AG04450 (cell line): Measurements from ENCODE around the gene NTNG1. TPM values are rescaled to one million over a fixed set of nuclear protein-coding genes. Genes with fewer than 3 reads are reported as not detected.
"Not testable (repeated sequence)": the region's sequence is repeated elsewhere in the genome, so short reads cannot be mapped to it uniquely, and the experiment has no call there.

Experiments
- CTCF ChIA-PET: fragments of 300-600, 350-600 bp; formaldehyde crosslinking; extraction: SDS; loops from one replicate; lab custom pipeline; 2022; ENCODE audit warnings: antibody characterized with exemption, inconsistent platforms; lab: Charles Lee
- POLR2A ChIA-PET: fragments of 350-600 bp; formaldehyde crosslinking; extraction: SDS; loops from one replicate; lab custom pipeline; 2021; ENCODE audit warnings: antibody characterized with exemption, inconsistent platforms; lab: Yijun Ruan, JAX
- DNase-seq: peaks from one replicate; pipeline ENCODE4 v3.0.0-alpha.2; 2011; ENCODE audit warnings: low read depth, low spot score
- H3K27ac ChIP-seq: one replicate; pipeline ENCODE4 v1.5.1; 2012; ENCODE audit warnings: low read depth, low read length, control low read depth
- H3K27me3 ChIP-seq: one replicate; pipeline ENCODE4 v1.6.0; 2012; ENCODE audit warnings: low read length; ENCODE audit not compliant: control insufficient read depth, insufficient read depth
- H3K4me3 ChIP-seq: 2 replicates; pipeline ENCODE4 v1.5.1; 2011; ENCODE audit warnings: mild to moderate bottlenecking, low read depth, low read length, control low read depth
- H3K9me3 ChIP-seq: 2 replicates; pipeline ENCODE4 v1.5.1; 2012; ENCODE audit warnings: low read length; ENCODE audit not compliant: control insufficient read depth, insufficient read depth
- CTCF ChIP-seq: IDR thresholded peaks from 2 replicates; pipeline ENCODE4 v1.5.1; 2011; ENCODE audit warnings: low read depth, low read length, control low read depth, inconsistent platforms
- polyA plus RNA-seq: library from polyadenylated mRNA; depleted of rRNA; stranded (reverse); fragments of >200 nt; gene quantifications from 2 replicates; pipeline ENCODE4 v1.2.3, GENCODE V29; 2011

Gene NTNG1
- polyA plus RNA-seq, 1 experiment: 0.32 TPM

- no peak for TF ChIP-seq CTCF
- H3K27ac ChIP-seq: no peak overlapping the region
- ChIA-PET CTCF (no interaction called here), POLR2A (no interaction called here)
- H3K27me3 ChIP-seq: no peaks in the 10 kb centered on the region
- no peak for DNase-seq
- H3K4me3 ChIP-seq: no peak overlapping the region
- H3K9me3 ChIP-seq: no peaks in the 10 kb centered on the region
Measured at GRCh38 chr1:107158991-107159390, 18.2 kb downstream of the NTNG1 start.

GRCh38 chr1:107162745-107163144 is 21.9 kb downstream of the NTNG1 start:
- Histone ChIP-seq H3K27ac (no peak overlapping the region), H3K27me3 (no peaks in the 10 kb centered on the region), H3K9me3 (peaks cover 2% of the 10 kb centered on the region; the same call in 1 of the 2 replicates), H3K4me3 (no peak overlapping the region)
- TF ChIP-seq CTCF: no peak
- CTCF ChIA-PET: no interaction called here
- POLR2A ChIA-PET: no interaction called here
- no peak for DNase-seq

- CTCF ChIA-PET: interaction anchor here (1.3 kb wide), 1 partner anchor 22 kb away, joined by 7 read pairs; no protein-coding TSS in a partner anchor
- DNase-seq, H3K27me3 ChIP-seq, H3K4me3 ChIP-seq, POLR2A ChIA-PET, H3K27ac ChIP-seq, H3K9me3 ChIP-seq: not testable (repeated sequence)
Measured at GRCh38 chr1:107164901-107165300, 24.1 kb downstream of the NTNG1 start.

GRCh38 chr1:107169615-107170014 is 28.8 kb downstream of the NTNG1 start:
- POLR2A ChIA-PET: no interaction called here
- Histone ChIP-seq H3K4me3 (no peak overlapping the region), H3K27me3 (no peaks in the 10 kb centered on the region), H3K9me3 (peaks cover 2% of the 10 kb centered on the region; the same call in 1 of the 2 replicates), H3K27ac (no peak overlapping the region)
- CTCF ChIA-PET: no interaction called here
- TF ChIP-seq CTCF: no peak
- no peak for DNase-seq

- Histone ChIP-seq H3K27ac (no peak overlapping the region), H3K4me3 (no peak overlapping the region), H3K9me3 (no peaks in the 10 kb centered on the region), H3K27me3 (no peaks in the 10 kb centered on the region)
- POLR2A ChIA-PET: no interaction called here
- CTCF ChIA-PET: no interaction called here
- DNase-seq: no peak
- TF ChIP-seq CTCF: no peak
Measured at GRCh38 chr1:107171333-107171732, 30.5 kb downstream of the NTNG1 start.
